ENCODE data around the gene TSC22D3.

- TF ChIP-seq, protein P1, sequence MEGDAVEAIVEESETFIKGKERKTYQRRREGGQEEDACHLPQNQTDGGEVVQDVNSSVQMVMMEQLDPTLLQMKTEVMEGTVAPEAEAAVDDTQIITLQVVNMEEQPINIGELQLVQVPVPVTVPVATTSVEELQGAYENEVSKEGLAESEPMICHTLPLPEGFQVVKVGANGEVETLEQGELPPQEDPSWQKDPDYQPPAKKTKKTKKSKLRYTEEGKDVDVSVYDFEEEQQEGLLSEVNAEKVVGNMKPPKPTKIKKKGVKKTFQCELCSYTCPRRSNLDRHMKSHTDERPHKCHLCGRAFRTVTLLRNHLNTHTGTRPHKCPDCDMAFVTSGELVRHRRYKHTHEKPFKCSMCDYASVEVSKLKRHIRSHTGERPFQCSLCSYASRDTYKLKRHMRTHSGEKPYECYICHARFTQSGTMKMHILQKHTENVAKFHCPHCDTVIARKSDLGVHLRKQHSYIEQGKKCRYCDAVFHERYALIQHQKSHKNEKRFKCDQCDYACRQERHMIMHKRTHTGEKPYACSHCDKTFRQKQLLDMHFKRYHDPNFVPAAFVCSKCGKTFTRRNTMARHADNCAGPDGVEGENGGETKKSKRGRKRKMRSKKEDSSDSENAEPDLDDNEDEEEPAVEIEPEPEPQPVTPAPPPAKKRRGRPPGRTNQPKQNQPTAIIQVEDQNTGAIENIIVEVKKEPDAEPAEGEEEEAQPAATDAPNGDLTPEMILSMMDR (IDR thresholded peaks at IDR 0.05): no peak
- TF ChIP-seq POLR2A (IDR thresholded peaks at IDR 0.05): no peak
- no peak for TF ChIP-seq POLR2AphosphoS5 (IDR thresholded peaks at IDR 0.05)
- TF ChIP-seq EP300 (IDR thresholded peaks at IDR 0.05): no peak
These were observed 102.2 kb downstream of the TSC22D3 start for GRCh38 chrX:107673431-107673830.

Measured in stomach (tissue), 4 donors.